ENCODE measurements around the gene SHMT1.

DNA sequence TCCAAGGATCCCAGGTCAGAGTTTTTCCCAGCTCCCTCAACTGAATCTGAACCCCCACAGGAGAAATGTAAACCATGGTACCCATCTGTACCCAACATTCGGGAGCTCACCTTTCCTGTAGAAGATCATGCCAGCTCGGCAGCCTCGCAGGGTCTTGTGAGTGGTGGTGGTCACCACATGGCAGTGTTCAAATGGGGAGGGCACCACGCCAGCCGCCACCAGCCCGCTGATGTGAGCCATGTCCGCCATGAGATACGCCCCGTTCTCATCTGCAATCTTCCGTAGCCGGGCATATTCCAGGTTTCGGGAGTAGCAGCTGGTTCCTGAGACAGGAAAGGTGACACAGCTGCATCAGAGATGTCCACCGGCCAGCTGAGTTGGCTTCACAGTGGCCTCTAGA, 23.4 kb downstream of the SHMT1 start:
- TF ChIP-seq, protein P1, sequence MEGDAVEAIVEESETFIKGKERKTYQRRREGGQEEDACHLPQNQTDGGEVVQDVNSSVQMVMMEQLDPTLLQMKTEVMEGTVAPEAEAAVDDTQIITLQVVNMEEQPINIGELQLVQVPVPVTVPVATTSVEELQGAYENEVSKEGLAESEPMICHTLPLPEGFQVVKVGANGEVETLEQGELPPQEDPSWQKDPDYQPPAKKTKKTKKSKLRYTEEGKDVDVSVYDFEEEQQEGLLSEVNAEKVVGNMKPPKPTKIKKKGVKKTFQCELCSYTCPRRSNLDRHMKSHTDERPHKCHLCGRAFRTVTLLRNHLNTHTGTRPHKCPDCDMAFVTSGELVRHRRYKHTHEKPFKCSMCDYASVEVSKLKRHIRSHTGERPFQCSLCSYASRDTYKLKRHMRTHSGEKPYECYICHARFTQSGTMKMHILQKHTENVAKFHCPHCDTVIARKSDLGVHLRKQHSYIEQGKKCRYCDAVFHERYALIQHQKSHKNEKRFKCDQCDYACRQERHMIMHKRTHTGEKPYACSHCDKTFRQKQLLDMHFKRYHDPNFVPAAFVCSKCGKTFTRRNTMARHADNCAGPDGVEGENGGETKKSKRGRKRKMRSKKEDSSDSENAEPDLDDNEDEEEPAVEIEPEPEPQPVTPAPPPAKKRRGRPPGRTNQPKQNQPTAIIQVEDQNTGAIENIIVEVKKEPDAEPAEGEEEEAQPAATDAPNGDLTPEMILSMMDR (IDR thresholded peaks at IDR 0.05) = no peak
- TF ChIP-seq POLR2AphosphoS5 (IDR thresholded peaks at IDR 0.05) (no peak), POLR2A (IDR thresholded peaks at IDR 0.05) (no peak), EP300 (IDR thresholded peaks at IDR 0.05) (no peak)

Data from suprapubic skin (tissue), 4 donors.